ENCODE measurements around the gene TOP3A.
A peak's percentile ranks its signal among the peaks of the same experiment; 100 is the strongest.

Gene TOP3A, protein sequence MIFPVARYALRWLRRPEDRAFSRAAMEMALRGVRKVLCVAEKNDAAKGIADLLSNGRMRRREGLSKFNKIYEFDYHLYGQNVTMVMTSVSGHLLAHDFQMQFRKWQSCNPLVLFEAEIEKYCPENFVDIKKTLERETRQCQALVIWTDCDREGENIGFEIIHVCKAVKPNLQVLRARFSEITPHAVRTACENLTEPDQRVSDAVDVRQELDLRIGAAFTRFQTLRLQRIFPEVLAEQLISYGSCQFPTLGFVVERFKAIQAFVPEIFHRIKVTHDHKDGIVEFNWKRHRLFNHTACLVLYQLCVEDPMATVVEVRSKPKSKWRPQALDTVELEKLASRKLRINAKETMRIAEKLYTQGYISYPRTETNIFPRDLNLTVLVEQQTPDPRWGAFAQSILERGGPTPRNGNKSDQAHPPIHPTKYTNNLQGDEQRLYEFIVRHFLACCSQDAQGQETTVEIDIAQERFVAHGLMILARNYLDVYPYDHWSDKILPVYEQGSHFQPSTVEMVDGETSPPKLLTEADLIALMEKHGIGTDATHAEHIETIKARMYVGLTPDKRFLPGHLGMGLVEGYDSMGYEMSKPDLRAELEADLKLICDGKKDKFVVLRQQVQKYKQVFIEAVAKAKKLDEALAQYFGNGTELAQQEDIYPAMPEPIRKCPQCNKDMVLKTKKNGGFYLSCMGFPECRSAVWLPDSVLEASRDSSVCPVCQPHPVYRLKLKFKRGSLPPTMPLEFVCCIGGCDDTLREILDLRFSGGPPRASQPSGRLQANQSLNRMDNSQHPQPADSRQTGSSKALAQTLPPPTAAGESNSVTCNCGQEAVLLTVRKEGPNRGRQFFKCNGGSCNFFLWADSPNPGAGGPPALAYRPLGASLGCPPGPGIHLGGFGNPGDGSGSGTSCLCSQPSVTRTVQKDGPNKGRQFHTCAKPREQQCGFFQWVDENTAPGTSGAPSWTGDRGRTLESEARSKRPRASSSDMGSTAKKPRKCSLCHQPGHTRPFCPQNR

DNA sequence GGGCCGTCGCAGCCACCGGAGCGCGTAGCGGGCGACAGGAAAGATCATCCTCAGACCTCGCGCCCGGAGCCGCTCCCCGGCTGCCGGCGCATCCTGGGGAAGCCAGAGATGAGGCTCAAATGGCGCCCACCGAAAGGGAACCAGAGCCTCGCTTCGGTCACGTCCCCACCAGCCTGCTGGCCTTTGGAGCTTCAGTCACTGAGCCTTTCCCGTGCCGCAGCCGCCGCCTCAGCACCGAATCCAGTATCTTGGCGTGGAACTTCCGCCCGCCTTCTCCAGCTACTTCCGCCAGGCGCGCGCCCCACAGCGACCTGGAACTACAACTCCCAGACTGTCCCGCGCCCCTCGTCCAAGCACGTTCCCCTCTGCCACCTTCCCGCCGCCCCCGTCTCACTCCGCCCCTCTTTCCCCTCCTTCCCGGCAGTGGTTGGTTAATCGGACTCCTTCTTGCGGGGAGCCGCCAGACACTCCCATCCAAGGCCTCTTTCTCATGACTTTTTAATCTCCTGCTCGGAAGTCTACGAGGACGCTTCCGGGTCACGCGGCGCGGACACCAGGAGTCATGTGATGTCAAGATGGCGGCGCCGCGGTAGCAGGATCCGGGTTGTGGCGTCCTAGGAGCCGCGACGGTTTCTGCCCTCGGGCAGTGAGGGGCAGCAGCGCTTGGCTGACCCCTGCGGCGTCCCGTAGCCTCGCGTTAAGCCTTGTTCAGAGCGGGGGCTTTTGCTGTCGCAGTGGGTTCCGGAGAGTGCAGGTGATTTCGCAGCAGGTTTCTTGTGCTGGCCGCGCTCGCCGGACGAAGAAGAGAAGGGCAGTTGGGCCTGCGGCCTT lies at the start of gene TOP3A, which contains the start of gene SMCR8:
TSS of gene TOP3A (minus strand) at position 264 of the 831 bp plus-strand sequence. CDS start at position 48, 216 bp downstream.
TSS of gene SMCR8 (plus strand) at position 563 of the 831 bp plus-strand sequence. CDS start 497 bp downstream, outside the sequence.
- Histone ChIP-seq H3K27ac (ENCODE audit: low read length) (peak within 1 kb of the TSS; percentile 96), H3K4me1 (ENCODE audit: control insufficient read depth in 1 of 2, insufficient read depth in 2 of 2, low read length in 2 of 2) (peaks cover 35 to 59% of the 10 kb centered on the region in 2 donors), H3K27me3 (ENCODE audit: low read depth, low read length) (no peaks in the 10 kb centered on the region), H3K4me3 (ENCODE audit: low read depth in 1 of 2, low read length in 2 of 2) (peak within 1 kb of the TSS; percentile 78 to 92), H3K36me3 (ENCODE audit: control insufficient read depth in 1 of 2, insufficient read depth in 2 of 2, low read length in 2 of 2) (peaks cover 26 to 35% of the 10 kb centered on the region in 2 donors), H3K9me3 (ENCODE audit: control insufficient read depth in 1 of 2, low read length in 2 of 2) (no peaks in the 10 kb centered on the region)

DNA sequence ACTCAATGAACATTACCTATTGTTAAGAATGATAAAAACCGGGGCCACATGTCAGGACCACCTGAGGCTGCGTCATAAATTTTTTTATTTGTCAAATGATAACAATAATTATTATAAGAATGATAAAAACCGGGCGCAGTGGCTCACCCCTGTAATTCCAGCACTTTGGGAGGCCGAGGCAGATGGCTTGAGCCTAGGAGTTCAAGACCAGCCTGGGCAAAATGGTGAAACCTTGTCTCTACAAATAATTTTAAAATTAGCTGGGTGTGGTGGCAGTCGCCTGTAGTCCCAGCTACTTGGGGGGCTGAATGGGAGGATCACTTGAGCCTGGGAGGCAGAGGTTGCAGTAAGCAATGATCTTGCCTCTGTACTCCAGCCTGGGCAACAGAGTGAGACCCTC lies 49.4 kb upstream of the TOP3A start:
- H3K9me3 ChIP-seq (ENCODE audit: control insufficient read depth in 1 of 2, low read length in 2 of 2): no peaks in the 10 kb centered on the region
- no peak overlapping the region for H3K27ac ChIP-seq (ENCODE audit: low read length)
- no peaks in the 10 kb centered on the region for H3K36me3 ChIP-seq (ENCODE audit: control insufficient read depth in 1 of 2, insufficient read depth in 2 of 2, low read length in 2 of 2)
- no peak overlapping the region for H3K4me3 ChIP-seq (ENCODE audit: low read depth in 1 of 2, low read length in 2 of 2)
- H3K4me1 ChIP-seq (ENCODE audit: control insufficient read depth in 1 of 2, insufficient read depth in 2 of 2, low read length in 2 of 2): peaks cover 3 to 14% of the 10 kb centered on the region in 2 donors
- H3K27me3 ChIP-seq (ENCODE audit: low read depth, low read length): no peaks in the 10 kb centered on the region

DNA sequence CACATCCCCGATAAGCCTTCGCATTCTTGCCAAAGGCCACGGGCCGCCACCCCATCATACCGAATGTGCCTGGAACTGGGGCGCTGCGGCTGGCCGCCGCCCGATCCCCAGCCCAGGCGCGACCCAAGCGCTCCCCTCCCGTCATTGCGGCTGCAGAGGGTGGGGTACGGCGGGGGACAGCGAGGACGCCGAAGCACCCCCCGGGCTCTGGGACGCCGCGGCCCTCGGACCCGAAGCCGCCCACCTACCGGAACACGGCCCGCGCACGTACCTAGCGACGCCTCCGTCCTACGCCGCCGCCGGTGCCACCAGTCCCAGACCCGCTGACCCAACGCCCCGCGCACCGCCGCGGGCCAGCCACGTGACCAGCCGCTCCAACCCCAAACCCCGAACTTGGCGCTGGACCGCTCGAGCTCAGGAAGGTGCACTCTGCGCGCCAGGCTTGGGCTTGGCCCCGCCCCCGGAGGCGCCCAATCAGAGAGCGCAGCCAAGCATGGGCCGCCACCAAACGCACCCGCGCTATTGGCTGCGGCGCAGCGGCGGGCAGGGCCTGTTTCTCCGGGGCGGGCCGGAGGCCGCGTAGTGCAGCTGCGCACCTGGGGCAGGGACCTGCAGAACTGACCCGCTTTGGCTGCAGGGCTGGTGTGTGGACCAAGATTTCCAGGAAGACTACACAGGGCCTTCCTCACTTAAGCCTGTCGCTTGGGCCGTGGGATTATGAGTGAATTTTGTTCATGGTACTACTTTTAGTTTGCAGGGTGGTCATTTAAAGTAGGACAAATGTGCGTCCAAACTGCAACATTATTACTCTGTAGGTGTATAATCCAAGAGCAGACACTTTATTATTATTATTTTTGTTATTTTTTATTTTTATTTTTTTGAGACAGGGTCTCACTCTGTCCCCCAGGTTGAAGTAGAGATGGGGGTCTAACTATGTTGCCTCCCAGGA lies 48.6 kb upstream of the TOP3A start, which contains the start of gene SHMT1:
TSS of gene SHMT1 (minus strand) at position 450 of the 949 bp plus-strand sequence. CDS start 7,569 bp downstream, outside the sequence.
- Histone ChIP-seq H3K36me3 (ENCODE audit: control insufficient read depth in 1 of 2, insufficient read depth in 2 of 2, low read length in 2 of 2) (no peaks in the 10 kb centered on the region), H3K9me3 (ENCODE audit: control insufficient read depth in 1 of 2, low read length in 2 of 2) (no peaks in the 10 kb centered on the region), H3K4me3 (ENCODE audit: low read depth in 1 of 2, low read length in 2 of 2) (peak within 1 kb of the TSS; percentile 82 to 89), H3K4me1 (ENCODE audit: control insufficient read depth in 1 of 2, insufficient read depth in 2 of 2, low read length in 2 of 2) (peaks cover 3 to 14% of the 10 kb centered on the region in 2 donors), H3K27me3 (ENCODE audit: low read depth, low read length) (no peaks in the 10 kb centered on the region), H3K27ac (ENCODE audit: low read length) (peak within 1 kb of the TSS; percentile 51)

DNA sequence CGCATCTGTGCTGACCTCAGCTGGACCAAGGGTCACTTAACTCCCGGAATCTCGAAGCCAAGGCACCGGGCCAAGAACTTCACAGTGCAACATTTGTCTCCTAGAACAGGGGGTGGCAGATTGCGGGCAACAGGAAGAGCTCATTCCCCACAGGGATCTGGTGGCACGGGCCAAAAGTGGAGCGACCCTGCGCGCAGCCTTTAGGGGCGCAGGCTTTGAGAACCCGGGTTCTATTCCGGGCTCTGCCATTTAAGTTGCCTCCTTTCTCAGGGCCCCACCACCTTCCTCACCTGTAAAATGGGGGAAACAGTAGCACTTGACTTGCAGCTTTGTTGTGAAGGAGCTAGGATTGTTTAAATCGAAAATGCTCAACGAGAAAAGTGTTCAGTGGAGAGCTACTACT lies 47.9 kb upstream of the TOP3A start:
- Histone ChIP-seq H3K9me3 (ENCODE audit: control insufficient read depth in 1 of 2, low read length in 2 of 2) (no peaks in the 10 kb centered on the region), H3K4me1 (ENCODE audit: control insufficient read depth in 1 of 2, insufficient read depth in 2 of 2, low read length in 2 of 2) (peaks cover 3 to 14% of the 10 kb centered on the region in 2 donors), H3K4me3 (ENCODE audit: low read depth in 1 of 2, low read length in 2 of 2) (peak overlapping the region; percentile 82 to 89), H3K27me3 (ENCODE audit: low read depth, low read length) (no peaks in the 10 kb centered on the region), H3K36me3 (ENCODE audit: control insufficient read depth in 1 of 2, insufficient read depth in 2 of 2, low read length in 2 of 2) (no peaks in the 10 kb centered on the region), H3K27ac (ENCODE audit: low read length) (peak overlapping the region; percentile 51)

DNA sequence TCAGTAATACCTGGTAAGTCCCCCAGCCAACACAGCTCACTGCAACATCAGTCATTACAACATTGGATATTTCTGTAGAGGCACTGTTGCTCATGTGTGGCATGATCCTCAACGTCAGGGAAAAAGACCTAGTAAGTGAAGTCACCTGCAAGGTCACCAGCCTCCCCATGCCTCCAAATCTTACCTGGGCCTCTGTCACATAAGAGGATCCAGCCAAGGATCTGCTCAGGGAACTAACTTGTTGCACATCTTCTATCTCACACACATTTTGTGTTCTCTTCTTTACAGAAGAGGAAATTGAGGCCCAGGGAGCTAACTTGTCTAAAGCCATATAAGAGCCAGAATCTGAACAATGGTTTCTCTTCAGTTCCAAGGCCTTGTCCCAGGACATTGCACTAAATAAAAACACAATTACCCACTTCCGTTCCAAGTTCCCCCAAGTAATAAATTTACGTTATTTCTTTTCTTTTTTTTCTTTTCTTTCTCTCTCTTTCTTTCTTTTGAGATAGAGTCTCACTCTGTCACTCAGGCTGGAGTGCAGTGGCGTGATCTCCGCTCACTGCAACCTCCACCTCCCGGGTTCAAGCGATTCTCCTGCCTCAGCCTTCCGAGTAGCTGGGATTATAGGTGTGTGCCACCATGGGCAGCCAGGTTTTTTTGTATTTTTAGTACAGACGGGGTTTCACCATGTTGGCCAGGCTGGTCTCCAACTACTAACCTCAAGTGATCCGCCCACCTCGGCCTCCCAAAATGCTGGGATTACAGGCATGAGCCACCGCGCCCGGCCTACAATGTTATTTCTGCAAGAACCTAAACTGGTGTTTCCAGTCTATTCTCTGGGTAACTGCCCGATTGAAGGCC lies 47.3 kb upstream of the TOP3A start:
- Histone ChIP-seq H3K27me3 (ENCODE audit: low read depth, low read length) (no peaks in the 10 kb centered on the region), H3K4me3 (ENCODE audit: low read depth in 1 of 2, low read length in 2 of 2) (peak overlapping the region; percentile 82 to 89), H3K36me3 (ENCODE audit: control insufficient read depth in 1 of 2, insufficient read depth in 2 of 2, low read length in 2 of 2) (no peaks in the 10 kb centered on the region), H3K4me1 (ENCODE audit: control insufficient read depth in 1 of 2, insufficient read depth in 2 of 2, low read length in 2 of 2) (peaks cover 3 to 14% of the 10 kb centered on the region in 2 donors), H3K9me3 (ENCODE audit: control insufficient read depth in 1 of 2, low read length in 2 of 2) (no peaks in the 10 kb centered on the region), H3K27ac (ENCODE audit: low read length) (no peak overlapping the region)

DNA sequence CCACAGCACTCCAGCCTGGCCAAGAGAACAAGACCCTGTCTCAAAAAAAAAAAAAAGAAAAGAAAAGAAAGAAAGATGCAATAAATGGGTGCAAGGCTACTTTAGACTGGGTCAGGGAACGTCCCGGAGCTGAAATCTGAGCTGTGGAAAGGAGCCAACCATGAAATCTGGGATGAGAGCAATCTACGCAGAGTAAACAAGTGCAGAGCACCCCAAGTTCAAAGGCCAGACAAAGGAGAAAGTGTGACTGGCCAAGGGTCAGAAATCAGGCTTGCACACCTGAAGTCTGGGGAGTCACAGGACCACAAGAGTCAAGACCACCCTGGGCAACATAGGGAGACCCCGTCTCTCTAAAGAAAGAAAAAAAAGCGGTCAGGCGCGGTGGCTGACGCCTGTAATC lies 45.7 kb upstream of the TOP3A start:
- Histone ChIP-seq H3K36me3 (ENCODE audit: control insufficient read depth in 1 of 2, insufficient read depth in 2 of 2, low read length in 2 of 2) (no peaks in the 10 kb centered on the region), H3K27ac (ENCODE audit: low read length) (no peak overlapping the region), H3K4me3 (ENCODE audit: low read depth in 1 of 2, low read length in 2 of 2) (no peak overlapping the region), H3K27me3 (ENCODE audit: low read depth, low read length) (no peaks in the 10 kb centered on the region), H3K4me1 (ENCODE audit: control insufficient read depth in 1 of 2, insufficient read depth in 2 of 2, low read length in 2 of 2) (peaks cover 3 to 14% of the 10 kb centered on the region in 2 donors), H3K9me3 (ENCODE audit: control insufficient read depth in 1 of 2, low read length in 2 of 2) (no peaks in the 10 kb centered on the region)

DNA sequence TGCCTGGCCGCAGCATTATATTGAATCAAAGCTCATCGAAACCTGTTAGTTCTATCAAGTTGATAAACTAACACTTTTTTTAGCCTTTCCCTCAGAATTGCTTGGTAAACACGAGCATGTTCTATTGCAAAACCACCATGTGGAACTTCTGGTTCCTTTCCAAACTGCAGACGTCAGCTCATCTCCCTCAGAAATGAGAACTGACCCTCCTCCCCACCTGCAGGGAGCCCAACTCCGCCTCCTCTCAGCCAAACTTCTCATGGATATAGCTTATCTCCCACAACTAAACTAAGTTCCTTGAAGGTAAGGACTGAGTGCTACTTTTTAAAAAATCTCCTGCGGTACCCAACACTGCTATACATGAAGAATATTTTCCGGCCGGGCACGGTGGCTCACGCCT lies 41.8 kb upstream of the TOP3A start:
- Histone ChIP-seq H3K36me3 (ENCODE audit: control insufficient read depth in 1 of 2, insufficient read depth in 2 of 2, low read length in 2 of 2) (peaks cover 12 to 13% of the 10 kb centered on the region in 2 donors), H3K4me1 (ENCODE audit: control insufficient read depth in 1 of 2, insufficient read depth in 2 of 2, low read length in 2 of 2) (no peaks in the 10 kb centered on the region), H3K4me3 (ENCODE audit: low read depth in 1 of 2, low read length in 2 of 2) (no peak overlapping the region), H3K27ac (ENCODE audit: low read length) (no peak overlapping the region), H3K9me3 (ENCODE audit: control insufficient read depth in 1 of 2, low read length in 2 of 2) (no peaks in the 10 kb centered on the region), H3K27me3 (ENCODE audit: low read depth, low read length) (no peaks in the 10 kb centered on the region)

DNA sequence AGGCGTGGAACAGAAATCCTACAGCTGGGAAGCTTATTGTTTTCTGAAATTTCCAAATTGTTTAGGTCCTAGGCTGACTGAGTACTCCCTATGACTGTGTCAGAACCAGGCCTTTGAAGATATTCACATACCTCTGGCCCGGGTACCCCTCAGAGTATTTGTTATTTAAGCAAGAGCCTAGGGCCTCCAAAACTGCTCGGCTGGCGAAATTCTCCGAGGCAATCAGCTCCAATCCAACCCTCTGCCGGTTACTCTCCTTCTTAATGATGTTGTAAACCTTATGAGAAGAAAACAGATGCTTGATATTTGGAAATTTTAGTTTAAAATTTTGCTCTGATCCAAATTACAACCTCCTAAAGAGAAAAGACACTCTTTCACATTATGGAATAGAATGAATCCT lies 38.7 kb upstream of the TOP3A start:
- Histone ChIP-seq H3K36me3 (ENCODE audit: control insufficient read depth in 1 of 2, insufficient read depth in 2 of 2, low read length in 2 of 2) (peaks cover 12 to 15% of the 10 kb centered on the region in 2 donors), H3K4me3 (ENCODE audit: low read depth in 1 of 2, low read length in 2 of 2) (no peak overlapping the region), H3K4me1 (ENCODE audit: control insufficient read depth in 1 of 2, insufficient read depth in 2 of 2, low read length in 2 of 2) (no peaks in the 10 kb centered on the region), H3K27me3 (ENCODE audit: low read depth, low read length) (no peaks in the 10 kb centered on the region), H3K9me3 (ENCODE audit: control insufficient read depth in 1 of 2, low read length in 2 of 2) (no peaks in the 10 kb centered on the region), H3K27ac (ENCODE audit: low read length) (no peak overlapping the region)

DNA sequence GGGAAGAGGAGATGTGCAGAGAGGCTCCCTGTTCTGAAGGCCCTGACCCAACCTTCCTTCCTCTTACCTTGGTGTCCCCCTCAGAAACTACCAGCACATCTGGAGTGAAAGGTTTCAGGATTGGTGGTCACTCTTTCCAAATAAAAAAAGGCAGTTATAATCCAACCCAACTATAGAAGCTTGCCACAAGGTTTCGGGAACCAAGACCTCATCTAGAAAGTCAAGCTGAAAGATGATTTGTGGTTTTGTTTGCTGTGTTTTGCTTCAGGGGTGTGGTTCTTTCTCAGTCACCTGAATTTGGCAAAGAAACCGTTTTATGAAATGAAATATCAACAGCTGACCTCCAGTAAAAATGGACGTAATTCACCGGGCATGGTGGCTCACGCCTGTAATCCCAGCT lies 29.2 kb upstream of the TOP3A start:
- no peak overlapping the region for H3K27ac ChIP-seq (ENCODE audit: low read length)
- H3K27me3 ChIP-seq (ENCODE audit: low read depth, low read length): no peaks in the 10 kb centered on the region
- no peaks in the 10 kb centered on the region for H3K4me1 ChIP-seq (ENCODE audit: control insufficient read depth in 1 of 2, insufficient read depth in 2 of 2, low read length in 2 of 2)
- H3K4me3 ChIP-seq (ENCODE audit: low read depth in 1 of 2, low read length in 2 of 2): no peak overlapping the region
- H3K36me3 ChIP-seq (ENCODE audit: control insufficient read depth in 1 of 2, insufficient read depth in 2 of 2, low read length in 2 of 2): peaks cover 20 to 54% of the 10 kb centered on the region in 2 donors
- no peaks in the 10 kb centered on the region for H3K9me3 ChIP-seq (ENCODE audit: control insufficient read depth in 1 of 2, low read length in 2 of 2)
